HK-2 (cell line): ENCODE measurements around the gene LSAMP.
"Not testable (repeated sequence)": the region's sequence is repeated elsewhere in the genome, so short reads cannot be mapped to it uniquely, and the experiment has no call there.

ENCODE experiments used
- DNase-seq: peaks from one replicate; pipeline ENCODE4 v3.0.0-alpha.2; 2018; ENCODE audit not compliant: unreplicated experiment

Gene LSAMP

DNA sequence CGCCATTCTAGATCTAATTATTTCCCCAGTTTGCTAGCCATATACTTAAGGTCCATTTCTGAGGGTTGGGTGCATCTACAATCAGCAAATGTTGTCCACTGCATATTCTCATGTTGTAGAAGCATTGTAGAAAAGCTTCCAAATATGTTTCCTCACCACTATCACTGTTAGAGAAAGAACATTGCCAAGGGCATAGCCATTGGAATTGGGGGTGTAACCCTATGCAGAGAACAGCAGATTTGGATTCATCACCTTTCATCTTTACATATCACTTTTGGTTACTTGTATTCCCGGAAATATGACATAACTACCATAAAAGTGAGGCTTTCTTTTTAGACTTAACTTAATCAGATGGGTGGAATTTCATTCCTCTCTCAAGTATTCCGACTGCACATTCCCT is 203.6 kb downstream of the LSAMP start:
- no peak for DNase-seq

DNA sequence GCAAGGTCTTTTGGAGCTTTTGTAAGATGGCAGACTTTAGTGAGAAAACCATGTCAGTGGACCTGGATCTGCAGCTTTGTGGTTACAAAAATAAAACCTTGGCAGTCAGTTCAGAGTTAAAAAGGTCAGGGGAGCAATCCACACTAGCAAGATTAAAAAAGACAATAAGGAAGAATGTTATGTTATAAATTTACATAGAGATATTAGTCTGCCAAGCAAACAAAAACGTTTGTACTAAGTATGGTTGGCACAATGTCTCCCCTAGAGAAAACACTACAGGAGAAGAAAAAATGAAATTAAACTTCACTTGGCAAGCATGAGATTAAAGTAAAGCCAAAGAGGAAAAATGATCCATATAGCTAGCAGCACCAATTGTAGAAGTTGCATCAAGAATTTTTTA is 205.0 kb downstream of the LSAMP start:
- no peak for DNase-seq

DNA sequence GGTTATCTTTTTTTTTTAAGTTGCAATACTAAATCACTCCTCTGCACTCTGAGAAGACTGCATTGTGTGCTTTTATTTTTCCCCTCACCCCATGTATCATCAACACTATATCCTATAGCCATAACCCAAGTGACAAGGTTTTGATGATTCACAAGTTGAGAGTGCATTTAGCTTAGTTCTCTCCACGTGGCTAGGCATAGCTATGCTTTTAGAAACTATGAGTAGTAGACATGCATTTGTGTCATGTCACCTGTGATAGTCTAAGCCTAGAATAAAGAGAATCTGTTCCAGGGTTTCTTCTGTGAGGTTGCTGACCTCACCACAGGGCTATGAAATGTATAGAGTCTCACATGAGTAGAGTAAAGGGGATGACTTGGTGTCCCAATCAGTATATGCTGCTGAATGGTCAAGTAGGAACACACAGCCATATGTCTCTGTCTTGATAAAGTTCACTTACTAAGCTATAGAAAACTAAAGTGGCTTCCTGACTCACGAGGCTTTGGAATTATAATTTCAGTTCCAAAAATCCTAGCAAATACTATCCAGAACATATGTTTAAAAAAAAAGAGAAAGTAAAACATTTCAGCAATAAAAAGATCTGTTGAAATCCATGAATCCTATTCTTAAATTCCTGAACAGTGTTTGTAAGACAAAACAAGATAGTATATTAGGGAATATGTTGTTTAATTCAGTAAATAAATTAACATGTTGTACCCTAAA is 206.3 kb downstream of the LSAMP start:
- DNase-seq, result no peak

DNA sequence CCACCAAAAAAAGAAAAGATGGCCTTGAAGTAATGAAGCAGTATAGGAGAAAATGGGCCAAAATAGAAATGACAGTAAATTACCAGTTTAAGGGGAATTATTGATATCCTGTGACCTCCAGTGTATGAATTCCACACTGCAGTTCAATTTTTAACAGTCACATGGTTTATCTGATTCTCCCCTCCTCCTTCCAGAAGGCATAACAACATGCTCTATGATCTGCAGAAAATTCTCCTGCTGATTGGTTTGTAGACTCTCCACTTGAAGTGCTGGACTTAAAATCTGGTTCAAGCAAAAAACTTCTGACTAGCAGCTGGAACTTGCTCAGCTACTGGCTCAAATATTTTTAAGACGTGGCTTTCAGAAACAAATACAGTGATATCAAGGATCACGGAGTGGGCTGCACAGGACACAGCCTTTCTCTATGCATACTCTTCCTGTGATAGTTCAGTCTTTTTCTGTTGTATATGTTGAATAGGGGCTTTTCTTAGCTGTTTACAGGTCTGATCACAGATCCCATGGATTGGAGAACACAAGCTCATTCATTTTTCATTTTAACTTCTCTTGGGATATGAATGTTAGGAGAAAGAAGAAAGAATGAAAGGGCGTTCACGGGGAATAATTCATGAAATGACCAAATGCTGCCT is 211.5 kb downstream of the LSAMP start:
- DNase-seq, result no peak

GRCh38 chr3:116230431-116231020 is 214.8 kb downstream of the LSAMP start:
- DNase-seq, result no peak

GRCh38 chr3:116226266-116226665 is 219.0 kb downstream of the LSAMP start:
- DNase-seq, result no peak

DNA sequence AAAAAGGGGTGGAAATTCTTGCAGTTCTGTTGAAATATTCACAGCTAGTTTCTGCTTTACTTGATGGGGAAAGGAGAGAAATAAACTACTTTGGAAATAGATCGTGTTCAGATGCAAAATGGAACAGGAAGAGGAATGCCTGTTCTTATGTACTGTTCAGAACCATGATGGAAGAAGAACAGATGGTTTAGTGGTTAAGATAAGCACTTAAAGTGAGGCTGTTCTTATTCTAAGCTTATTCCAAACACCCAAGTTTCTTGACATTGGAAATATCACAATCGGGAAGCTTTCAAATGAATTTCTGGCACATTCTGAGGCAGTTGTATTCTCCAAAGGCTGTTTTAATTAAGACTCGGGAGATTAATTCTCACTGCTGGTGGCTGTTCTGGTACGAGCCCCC is 228.5 kb downstream of the LSAMP start:
- no peak for DNase-seq

DNA sequence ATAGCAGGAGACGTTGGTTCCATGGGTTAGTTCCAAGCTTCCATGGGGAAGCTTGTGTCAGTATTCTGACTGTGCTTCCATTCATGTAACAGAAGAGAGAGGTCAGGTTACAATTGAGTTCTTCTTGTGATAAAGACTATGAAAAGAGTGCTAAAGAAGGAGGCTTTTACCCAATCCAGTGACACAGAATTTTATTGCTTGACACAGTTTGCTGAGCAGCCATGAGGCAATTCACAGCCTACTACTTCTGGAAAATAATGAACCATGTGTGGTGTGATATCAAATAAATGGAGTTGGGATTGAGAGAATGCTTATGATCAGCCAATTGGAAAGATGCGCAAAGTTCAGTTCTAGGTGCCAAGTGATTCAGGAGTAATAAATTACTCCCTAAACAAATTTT is 233.4 kb downstream of the LSAMP start:
- DNase-seq, result no peak

- not testable (repeated sequence) for DNase-seq
These were observed 236.5 kb downstream of the LSAMP start for GRCh38 chr3:116208830-116209229.

- no peak for DNase-seq
These were observed 244.2 kb downstream of the LSAMP start for GRCh38 chr3:116200956-116201690.

GRCh38 chr3:116199063-116199462 is 246.2 kb downstream of the LSAMP start:
- no peak for DNase-seq

DNA sequence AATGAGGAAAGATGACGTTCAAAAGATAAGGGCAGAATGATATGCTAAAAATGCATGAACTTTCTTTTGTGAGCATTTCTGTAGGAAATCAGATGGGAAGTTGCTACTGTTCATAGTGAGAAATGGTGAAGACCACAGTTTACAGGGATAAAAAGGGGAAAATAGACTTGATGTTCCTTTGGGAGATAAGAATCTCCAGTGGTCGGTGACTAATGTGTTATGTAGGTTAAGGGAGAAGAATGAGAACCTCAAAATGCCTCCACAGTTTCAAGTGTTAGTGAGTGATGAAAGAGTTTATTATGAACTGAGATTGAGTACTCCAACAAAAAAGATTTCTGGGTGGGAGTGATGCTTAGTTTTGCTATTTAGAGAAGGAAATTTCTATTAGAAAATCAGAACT is 247.2 kb downstream of the LSAMP start:
- no peak for DNase-seq

DNA sequence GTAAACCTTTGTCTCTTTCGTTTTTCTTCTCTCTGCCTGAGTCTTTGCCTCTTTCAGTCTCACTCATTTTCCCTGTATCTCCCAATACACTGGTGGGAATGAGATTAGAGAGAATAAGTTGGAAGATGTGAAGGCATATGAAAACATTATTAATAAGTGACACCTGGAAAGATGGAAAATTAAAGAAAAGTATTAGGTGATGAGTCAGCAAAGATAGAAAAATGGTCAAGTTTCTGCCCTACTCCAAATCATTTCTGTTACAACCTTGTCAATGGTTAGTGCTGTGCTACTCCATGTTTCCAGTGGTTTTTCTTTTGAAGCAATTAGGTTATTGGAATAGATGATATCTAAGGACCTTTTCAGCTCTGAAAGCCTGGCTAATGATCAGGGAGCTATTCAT is 252.8 kb downstream of the LSAMP start:
- no peak for DNase-seq

- DNase-seq, result no peak
These were observed 253.9 kb downstream of the LSAMP start for GRCh38 chr3:116191409-116191808.

- no peak for DNase-seq
These were observed 255.2 kb downstream of the LSAMP start for GRCh38 chr3:116190095-116190494.

DNA sequence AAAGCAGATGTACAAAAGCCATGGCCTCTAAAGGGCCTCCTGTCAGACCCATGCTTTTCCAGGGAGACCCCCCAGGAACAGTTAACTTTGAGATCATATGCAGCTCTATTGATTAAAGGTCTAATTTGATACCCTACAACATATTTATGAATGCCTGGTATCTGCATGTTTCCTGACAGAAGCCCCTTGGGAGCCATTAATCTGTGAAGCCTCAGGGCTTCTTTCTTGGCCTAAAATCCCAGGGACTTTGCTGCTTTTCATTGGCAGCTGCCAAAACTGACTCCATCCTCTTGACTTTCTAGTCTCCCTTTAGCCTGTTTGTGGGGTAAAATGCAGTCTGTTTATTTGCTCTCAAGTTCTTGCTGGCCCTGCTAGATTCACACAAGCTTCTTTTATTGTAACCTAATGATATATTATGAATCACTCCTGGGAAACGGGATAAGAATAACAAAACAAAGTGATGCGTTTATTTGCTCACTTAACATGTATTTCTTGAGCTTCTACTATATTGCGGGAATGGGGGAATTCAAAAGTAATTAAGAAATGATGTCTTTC is 257.0 kb downstream of the LSAMP start:
- no peak for DNase-seq

GRCh38 chr3:116186049-116186448 is 259.2 kb downstream of the LSAMP start:
- no peak for DNase-seq

DNA sequence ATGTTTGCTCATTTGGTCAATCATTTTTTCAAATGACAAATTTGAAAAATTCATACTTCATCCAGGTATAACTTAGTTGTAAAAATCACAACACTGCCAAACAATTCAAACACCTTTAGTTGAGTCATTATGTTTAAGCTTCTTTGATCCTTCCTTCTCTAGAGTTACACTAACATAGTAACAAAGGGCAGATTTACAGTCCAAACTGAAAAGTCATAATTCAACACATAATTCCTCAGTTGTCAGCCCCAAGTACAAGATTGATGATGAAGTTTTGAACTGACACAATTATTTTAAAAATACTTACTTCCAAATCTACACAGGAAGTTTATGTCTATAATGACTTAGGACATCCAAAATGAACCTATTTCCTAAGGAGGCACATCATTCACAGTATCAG is 264.1 kb downstream of the LSAMP start:
- DNase-seq, result no peak

DNA sequence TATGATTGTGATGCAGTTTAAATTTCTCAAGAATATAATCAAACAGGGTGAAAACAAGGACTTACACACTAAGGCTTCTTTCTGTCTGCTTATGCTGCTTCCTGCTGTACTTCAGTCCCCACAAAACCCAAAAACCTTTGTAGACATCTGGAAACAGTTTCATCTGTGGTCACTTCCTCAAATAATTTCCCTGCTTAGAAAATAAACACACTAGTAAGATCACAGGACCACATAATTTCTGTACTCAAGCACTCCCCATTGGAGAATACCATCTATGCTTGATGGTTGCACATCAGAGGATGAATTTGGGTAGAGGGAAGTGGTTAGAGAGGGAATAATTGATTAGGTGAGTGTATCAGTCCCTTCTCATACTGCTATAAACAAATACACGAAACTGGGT is 266.2 kb downstream of the LSAMP start:
- DNase-seq, result no peak

GRCh38 chr3:116176974-116177555 is 268.2 kb downstream of the LSAMP start:
- DNase-seq, result no peak

DNA sequence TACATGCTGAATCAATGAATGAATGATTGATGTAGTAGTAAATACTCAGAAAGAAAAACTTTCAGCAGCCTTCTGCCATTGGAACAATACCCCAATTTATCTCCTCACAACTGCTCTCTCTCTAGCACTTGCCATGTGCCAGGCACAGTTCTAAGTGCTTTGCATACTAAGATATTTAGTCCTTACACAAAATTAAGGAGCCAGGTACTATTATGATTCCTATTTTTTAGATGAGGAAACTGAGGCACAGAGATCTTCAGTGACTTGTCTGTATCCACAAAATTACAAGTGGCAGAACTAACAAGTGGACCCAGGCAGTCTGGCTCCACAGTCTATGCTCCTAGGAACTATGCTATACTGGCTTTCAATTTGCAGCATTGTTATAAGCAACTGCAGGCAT is 279.2 kb downstream of the LSAMP start:
- no peak for DNase-seq

- no peak for DNase-seq
These were observed 279.6 kb downstream of the LSAMP start for GRCh38 chr3:116165641-116166040.
